Measurements from ENCODE around the gene FPR3. TPM values are rescaled to one million over a fixed set of nuclear protein-coding genes. Genes with fewer than 3 reads are reported as not detected.

FPR3 gene
- total and polyA plus RNA-seq, 2 experiments from 2014 or later: not detected

DNA sequence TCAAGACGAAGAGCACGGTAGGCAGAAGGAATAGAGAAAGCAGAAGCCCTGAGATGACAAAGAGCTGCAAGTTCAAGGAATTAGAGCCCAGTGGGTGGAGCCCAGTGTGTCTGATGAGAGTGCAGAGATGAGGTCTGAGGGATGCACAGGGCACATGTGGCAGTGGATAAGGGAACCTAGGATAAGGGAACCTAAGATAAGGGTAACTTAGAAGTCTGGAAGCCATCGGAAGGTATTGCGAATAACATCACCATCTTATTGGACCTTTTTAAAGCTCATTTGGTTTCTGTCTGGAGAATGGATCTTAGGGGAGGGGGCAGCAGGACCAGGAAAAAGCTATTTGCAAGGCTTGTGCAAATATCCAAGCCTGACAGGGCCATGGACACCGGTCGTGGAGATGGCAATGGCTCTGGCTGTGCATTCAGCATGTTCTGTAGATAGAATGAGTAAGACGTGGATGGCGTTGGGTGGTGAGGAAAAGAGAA is 1.3 kb downstream of the FPR3 start (continued):
- TF ChIP-seq ZNF114 (CRISPR knock-in tag; IDR thresholded peaks at IDR 0.05): no peak
- TF ChIP-seq ETS1 (IDR thresholded peaks at IDR 0.05): no peak
- TF ChIP-seq ZNF331 (CRISPR knock-in tag; IDR thresholded peaks at IDR 0.05; ENCODE audit: low read depth): no peak
- TF ChIP-seq POLR2AphosphoS5 (IDR thresholded peaks at IDR 0.05; ENCODE audit: low read depth): no peak
- TF ChIP-seq CREB1 (CRISPR knock-in tag; IDR thresholded peaks at IDR 0.05; ENCODE audit: low read depth): no peak

GRCh38 chr19:51797480-51797879 is 2.5 kb downstream of the FPR3 start:
- no peaks in the 10 kb centered on the region for H4K20me1 ChIP-seq (replicated peaks; ENCODE audit: insufficient read depth)
- H3K36me3 ChIP-seq (ENCODE audit: insufficient read depth): no peaks in the 10 kb centered on the region
- H3K4me2 ChIP-seq: no peak overlapping the region
- H3K4me1 ChIP-seq (ENCODE audit: insufficient read depth): no peaks in the 10 kb centered on the region
- Mint-ChIP-seq H3K4me1 (no peaks in the 10 kb centered on the region), H3K4me3 (no peak overlapping the region), H3K9me3 (peaks cover 76% of the 10 kb centered on the region), H3K27ac (no peak overlapping the region), H3K36me3 (ENCODE audit: low read depth) (peaks cover 10% of the 10 kb centered on the region; the same call in 2 of the 3 replicates), H3K27me3 (ENCODE audit: insufficient read depth, low read depth, poor library complexity) (peaks cover 9% of the 10 kb centered on the region)
- no peaks in the 10 kb centered on the region for H3K79me2 ChIP-seq (replicated peaks; ENCODE audit: insufficient read depth)
- H3K4me3 ChIP-seq: no peak overlapping the region
- H3K9me2 ChIP-seq (ENCODE audit: insufficient read depth): peaks cover 8% of the 10 kb centered on the region; the same call in 1 of the 2 replicates
- no peak for DNase-seq (ENCODE audit: low spot score)
- H3K27me3 ChIP-seq (ENCODE audit: insufficient read depth): no peaks in the 10 kb centered on the region
- H2AFZ ChIP-seq: no peak overlapping the region
- no peaks in the 10 kb centered on the region for H3F3A ChIP-seq (replicated peaks; ENCODE audit: low read depth)
- ATAC-seq: no peak
- H3K27ac ChIP-seq (ENCODE audit: low read depth): no peak overlapping the region
- TF ChIP-seq, protein P1, sequence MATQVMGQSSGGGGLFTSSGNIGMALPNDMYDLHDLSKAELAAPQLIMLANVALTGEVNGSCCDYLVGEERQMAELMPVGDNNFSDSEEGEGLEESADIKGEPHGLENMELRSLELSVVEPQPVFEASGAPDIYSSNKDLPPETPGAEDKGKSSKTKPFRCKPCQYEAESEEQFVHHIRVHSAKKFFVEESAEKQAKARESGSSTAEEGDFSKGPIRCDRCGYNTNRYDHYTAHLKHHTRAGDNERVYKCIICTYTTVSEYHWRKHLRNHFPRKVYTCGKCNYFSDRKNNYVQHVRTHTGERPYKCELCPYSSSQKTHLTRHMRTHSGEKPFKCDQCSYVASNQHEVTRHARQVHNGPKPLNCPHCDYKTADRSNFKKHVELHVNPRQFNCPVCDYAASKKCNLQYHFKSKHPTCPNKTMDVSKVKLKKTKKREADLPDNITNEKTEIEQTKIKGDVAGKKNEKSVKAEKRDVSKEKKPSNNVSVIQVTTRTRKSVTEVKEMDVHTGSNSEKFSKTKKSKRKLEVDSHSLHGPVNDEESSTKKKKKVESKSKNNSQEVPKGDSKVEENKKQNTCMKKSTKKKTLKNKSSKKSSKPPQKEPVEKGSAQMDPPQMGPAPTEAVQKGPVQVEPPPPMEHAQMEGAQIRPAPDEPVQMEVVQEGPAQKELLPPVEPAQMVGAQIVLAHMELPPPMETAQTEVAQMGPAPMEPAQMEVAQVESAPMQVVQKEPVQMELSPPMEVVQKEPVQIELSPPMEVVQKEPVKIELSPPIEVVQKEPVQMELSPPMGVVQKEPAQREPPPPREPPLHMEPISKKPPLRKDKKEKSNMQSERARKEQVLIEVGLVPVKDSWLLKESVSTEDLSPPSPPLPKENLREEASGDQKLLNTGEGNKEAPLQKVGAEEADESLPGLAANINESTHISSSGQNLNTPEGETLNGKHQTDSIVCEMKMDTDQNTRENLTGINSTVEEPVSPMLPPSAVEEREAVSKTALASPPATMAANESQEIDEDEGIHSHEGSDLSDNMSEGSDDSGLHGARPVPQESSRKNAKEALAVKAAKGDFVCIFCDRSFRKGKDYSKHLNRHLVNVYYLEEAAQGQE (IDR thresholded peaks at IDR 0.05; ENCODE audit: unreplicated experiment): no peak
- no peak for TF ChIP-seq EZH2phosphoT487 (IDR thresholded peaks at IDR 0.05; ENCODE audit: unreplicated experiment)
- no peak for TF ChIP-seq CTCF (conservative IDR thresholded peaks at IDR 0.05; ENCODE audit: low read depth in 2 of 2)
- no peak for TF ChIP-seq NANOG (IDR thresholded peaks at IDR 0.05; ENCODE audit: borderline replicate concordance)
- no peak for TF ChIP-seq ZNF114 (CRISPR knock-in tag; IDR thresholded peaks at IDR 0.05)
- TF ChIP-seq ZNF331 (CRISPR knock-in tag; IDR thresholded peaks at IDR 0.05; ENCODE audit: low read depth): no peak
- no peak for TF ChIP-seq ETS1 (IDR thresholded peaks at IDR 0.05)
- TF ChIP-seq STAT1 (IDR thresholded peaks at IDR 0.05; ENCODE audit: unreplicated experiment): no peak
- TF ChIP-seq POLR2AphosphoS5 (IDR thresholded peaks at IDR 0.05; ENCODE audit: low read depth): no peak
- TF ChIP-seq EZH2 (IDR thresholded peaks at IDR 0.05; ENCODE audit: low read depth, unreplicated experiment): no peak
- no peak for TF ChIP-seq CREB1 (CRISPR knock-in tag; IDR thresholded peaks at IDR 0.05; ENCODE audit: low read depth)
- TF ChIP-seq JUNB (IDR thresholded peaks at IDR 0.05; ENCODE audit: unreplicated experiment): no peak

Data from GM23338 (cell line).